ENCODE measurements around the gene SEC16A. TPM values are rescaled to one million over a fixed set of nuclear protein-coding genes. Genes with fewer than 3 reads are reported as not detected.
A peak's percentile ranks its signal among the peaks of the same experiment; 100 is the strongest.

The SEC16A gene, protein sequence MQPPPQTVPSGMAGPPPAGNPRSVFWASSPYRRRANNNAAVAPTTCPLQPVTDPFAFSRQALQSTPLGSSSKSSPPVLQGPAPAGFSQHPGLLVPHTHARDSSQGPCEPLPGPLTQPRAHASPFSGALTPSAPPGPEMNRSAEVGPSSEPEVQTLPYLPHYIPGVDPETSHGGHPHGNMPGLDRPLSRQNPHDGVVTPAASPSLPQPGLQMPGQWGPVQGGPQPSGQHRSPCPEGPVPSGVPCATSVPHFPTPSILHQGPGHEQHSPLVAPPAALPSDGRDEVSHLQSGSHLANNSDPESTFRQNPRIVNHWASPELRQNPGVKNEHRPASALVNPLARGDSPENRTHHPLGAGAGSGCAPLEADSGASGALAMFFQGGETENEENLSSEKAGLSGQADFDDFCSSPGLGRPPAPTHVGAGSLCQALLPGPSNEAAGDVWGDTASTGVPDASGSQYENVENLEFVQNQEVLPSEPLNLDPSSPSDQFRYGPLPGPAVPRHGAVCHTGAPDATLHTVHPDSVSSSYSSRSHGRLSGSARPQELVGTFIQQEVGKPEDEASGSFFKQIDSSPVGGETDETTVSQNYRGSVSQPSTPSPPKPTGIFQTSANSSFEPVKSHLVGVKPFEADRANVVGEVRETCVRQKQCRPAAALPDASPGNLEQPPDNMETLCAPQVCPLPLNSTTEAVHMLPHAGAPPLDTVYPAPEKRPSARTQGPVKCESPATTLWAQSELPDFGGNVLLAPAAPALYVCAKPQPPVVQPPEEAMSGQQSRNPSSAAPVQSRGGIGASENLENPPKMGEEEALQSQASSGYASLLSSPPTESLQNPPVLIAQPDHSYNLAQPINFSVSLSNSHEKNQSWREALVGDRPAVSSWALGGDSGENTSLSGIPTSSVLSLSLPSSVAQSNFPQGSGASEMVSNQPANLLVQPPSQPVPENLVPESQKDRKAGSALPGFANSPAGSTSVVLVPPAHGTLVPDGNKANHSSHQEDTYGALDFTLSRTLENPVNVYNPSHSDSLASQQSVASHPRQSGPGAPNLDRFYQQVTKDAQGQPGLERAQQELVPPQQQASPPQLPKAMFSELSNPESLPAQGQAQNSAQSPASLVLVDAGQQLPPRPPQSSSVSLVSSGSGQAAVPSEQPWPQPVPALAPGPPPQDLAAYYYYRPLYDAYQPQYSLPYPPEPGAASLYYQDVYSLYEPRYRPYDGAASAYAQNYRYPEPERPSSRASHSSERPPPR (N-terminal part only)
- 4.3 and 7.5 TPM in 2 replicates for total RNA-seq (2014; rRNA removed; shearing (Covaris generic); ENCODE audit: low replicate concordance)

DNA sequence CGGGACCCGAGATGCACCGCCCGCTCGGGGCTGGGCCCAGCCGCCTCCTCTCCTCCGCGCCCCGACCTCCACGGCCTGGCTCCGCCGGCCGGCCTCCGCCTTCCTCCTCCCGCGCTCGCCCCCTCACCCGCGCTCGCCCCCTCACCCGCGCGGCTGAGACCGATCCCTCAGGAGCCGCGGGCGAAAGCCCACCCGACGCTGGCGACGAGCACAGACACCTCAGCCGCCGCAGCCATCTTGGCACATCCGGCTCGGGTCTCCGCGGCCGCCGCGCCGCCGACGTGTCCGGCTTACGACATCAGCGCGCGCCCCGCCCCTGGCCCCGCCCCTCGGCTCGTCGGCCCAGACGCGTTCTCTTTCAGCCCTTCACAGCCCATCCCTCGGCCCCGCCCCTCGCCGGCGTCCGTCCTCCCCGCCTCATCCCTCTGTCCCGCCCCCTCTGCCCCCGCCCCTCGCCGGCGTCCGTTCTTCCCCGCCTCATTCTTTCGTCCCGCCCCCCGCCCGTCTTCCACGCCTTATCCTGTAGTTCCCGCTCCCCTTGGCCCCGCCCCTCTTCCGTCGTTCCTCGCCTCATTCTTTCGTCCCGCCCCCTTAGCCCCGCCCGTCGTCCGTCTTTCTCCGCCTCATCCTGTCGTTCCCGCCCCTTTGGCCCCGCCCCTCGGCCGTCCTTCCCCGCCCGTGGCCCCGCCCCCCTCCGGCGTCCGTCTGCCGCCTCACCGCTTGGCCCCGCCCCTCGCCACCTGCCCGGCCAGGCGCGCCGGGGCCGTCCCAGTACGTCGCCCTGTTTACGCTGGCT lies at the start of gene SEC16A:
Gene SEC16A, minus strand, starts transcription at position 248 of the 796 bp plus-strand sequence. CDS start 5,425 bp downstream, outside the sequence.
- Histone ChIP-seq H3K27me3 (no peaks in the 10 kb centered on the region), H3K4me3 (peak within 1 kb of the TSS; percentile 92), H3K36me3 (peaks cover 8% of the 10 kb centered on the region), H3K9me3 (no peaks in the 10 kb centered on the region)
- DNase-seq, result peak; percentile 97

DNA sequence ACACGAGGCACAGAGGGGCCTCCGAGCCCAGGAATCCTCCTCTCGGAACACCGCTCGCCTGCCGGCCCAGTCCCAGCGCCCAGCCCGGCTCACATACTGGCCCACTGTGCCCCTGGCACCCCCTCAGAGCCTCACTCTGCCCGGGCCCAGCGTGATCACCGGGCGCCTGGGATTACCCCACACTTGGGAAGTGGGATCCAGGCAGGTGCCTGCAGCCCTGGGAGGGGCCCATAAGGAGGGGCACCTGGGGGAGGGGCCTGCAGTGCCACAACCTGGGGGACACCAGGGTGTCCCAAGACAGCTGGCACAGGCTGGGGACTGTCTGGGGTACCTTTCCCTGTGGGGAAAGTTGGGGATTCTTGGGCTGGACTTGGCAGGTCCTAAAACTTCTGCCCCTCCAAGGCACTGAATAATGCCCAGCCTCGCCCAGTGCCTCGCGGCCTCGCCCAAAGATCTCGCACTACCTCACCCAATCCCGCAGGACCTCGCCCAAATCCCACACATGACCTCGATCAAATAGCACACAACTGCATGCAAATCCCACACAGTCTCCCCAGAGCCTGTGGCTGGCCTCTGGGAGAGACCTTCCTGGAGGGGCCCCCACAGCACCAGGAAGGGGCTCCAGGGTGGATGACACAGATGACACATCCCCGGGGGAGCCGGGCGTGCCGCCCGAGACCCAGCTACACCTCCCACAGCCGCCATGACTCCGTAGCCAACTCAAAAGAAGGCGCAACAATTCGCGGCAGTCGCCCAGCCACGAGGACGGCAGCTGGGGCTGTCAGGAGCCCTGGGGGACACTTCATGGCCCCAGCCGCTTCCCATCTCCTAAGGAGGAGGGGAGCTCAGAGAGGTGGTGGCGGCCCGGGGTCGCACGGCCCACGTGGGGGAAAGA lies 49.3 kb upstream of the SEC16A start:
- Histone ChIP-seq H3K9me3 (no peaks in the 10 kb centered on the region), H3K36me3 (no peaks in the 10 kb centered on the region), H3K4me3 (no peak overlapping the region), H3K27me3 (no peaks in the 10 kb centered on the region)
- DNase-seq, result no peak

GRCh38 chr9:136531186-136531903 lies 48.5 kb upstream of the SEC16A start:
- DNase-seq, result no peak

GRCh38 chr9:136530461-136531089 lies 47.7 kb upstream of the SEC16A start:
- Histone ChIP-seq H3K4me3 (no peak overlapping the region), H3K27me3 (no peaks in the 10 kb centered on the region), H3K36me3 (no peaks in the 10 kb centered on the region), H3K9me3 (no peaks in the 10 kb centered on the region)
- no peak for DNase-seq

More at GRCh38 chr9:136531186-136531903, 48.5 kb upstream of the SEC16A start:
- no peaks in the 10 kb centered on the region for H3K9me3 ChIP-seq
- H3K27me3 ChIP-seq, result no peaks in the 10 kb centered on the region
- H3K36me3 ChIP-seq, result no peaks in the 10 kb centered on the region
- H3K4me3 ChIP-seq, result no peak overlapping the region

DNA sequence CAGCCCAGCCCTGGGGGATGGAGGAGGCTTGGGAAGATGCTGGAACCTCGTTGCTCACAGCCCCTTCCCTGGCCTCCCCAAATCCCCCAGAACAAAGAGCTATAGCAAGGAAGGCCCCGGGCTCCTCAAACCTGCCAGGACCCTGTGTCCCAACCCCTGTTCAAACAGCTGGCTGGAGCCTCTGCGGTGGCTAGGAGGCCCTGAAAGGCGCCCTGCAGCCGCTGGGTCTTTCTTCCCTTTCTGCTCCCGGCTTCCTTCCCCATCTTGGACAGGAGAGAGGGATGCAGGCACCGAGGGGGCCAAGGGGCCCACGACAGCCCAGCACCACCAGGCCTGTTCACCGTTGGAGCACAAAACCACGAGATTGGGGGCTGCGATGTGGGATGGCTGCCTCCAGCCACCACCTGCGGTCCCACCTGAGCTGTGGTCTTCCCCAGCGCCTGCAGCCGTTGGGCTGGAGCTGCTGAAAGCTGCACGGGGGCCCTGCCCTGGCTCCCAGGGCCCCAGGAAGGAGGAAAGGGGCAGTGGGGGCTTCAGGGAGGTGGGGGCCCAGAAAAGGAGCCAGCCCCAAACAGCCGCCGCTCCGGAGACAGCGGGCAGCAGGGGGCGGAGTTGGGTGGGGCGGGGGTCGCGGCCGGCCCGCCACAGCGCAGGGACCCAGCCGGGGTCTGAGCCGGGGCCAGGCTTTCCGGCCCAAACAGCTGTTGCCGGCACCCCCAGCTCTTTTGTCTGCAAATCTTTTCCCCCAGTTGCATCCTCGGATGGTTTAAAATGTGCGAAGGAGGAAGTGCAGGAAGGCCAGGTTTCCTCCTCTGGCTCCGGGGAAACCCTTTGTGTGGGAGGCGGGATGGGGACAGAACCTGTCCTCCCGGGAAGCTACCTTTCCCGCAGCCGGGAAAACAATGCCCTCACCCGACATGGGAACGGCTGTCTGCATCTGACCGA lies 46.9 kb upstream of the SEC16A start:
- Histone ChIP-seq H3K9me3 (no peaks in the 10 kb centered on the region), H3K4me3 (no peak overlapping the region), H3K36me3 (no peaks in the 10 kb centered on the region), H3K27me3 (no peaks in the 10 kb centered on the region)
- no peak for DNase-seq

- Histone ChIP-seq H3K36me3 (no peaks in the 10 kb centered on the region), H3K4me3 (no peak overlapping the region), H3K9me3 (no peaks in the 10 kb centered on the region), H3K27me3 (no peaks in the 10 kb centered on the region)
- DNase-seq, result no peak
These were observed 46.0 kb upstream of the SEC16A start for GRCh38 chr9:136528716-136529341.

GRCh38 chr9:136527721-136528710 lies 45.2 kb upstream of the SEC16A start:
- Histone ChIP-seq H3K36me3 (no peaks in the 10 kb centered on the region), H3K27me3 (no peaks in the 10 kb centered on the region), H3K4me3 (no peak overlapping the region), H3K9me3 (no peaks in the 10 kb centered on the region)
- DNase-seq, result no peak

DNA sequence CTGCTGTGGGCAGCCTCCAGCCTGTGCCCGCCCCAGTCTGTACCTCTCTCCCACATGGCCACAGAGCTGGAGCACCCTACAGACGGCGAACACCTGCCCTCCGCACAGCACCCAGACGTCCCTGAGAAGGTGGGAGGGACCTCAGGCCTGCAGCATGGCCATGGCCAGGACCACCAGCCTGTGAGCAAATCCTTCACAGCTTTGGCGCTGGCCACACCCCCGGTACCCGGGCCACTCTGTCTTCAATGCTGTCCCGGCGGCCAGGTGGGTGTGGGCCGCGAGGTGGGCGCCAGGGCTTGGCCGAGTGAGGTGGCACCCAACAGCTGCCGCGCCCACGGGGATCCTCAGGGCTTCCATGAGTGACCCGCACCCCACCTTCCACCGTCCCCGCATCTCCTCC lies 44.3 kb upstream of the SEC16A start:
- H3K9me3 ChIP-seq, result no peaks in the 10 kb centered on the region
- H3K36me3 ChIP-seq, result no peaks in the 10 kb centered on the region
- no peak for DNase-seq

GRCh38 chr9:136526625-136527066 lies 43.8 kb upstream of the SEC16A start:
- Histone ChIP-seq H3K27me3 (no peaks in the 10 kb centered on the region), H3K36me3 (no peaks in the 10 kb centered on the region), H3K9me3 (no peaks in the 10 kb centered on the region), H3K4me3 (no peak overlapping the region)
- DNase-seq, result no peak

More for the DNA sequence above, 44.3 kb upstream of the SEC16A start:
- Histone ChIP-seq H3K27me3 (no peaks in the 10 kb centered on the region), H3K4me3 (no peak overlapping the region)

DNA sequence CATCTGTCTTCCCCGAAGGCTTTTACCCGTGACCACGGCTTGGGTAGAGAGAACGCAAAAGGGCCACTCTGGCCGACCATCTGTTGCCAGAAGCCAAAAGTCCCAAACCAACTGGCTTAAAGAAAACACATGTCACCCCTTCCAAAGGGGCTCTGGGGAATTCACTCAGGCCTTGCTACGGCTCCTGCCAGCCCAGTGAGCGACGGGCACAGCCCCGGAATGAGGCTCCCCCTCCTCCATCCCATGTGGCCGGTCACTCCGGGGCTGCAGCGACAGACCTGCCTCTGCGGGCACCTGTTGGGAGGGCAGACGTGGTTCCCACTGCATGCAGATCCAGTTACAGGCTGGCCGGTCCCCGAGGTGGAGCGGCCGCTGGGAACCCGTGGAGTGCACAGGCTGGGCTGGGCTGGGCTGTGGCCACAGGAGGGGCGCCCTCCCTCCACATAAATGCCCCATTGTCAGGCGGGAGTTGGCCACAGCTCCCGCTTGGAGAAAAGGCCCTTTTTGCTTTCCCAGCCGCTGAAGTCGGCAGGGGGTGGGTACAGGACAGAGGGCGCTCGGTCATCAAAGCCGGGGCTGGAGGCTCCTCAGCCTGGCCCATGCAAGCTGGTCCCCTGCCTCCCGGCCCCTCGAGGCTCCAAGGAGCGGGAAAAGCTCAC lies 43.1 kb upstream of the SEC16A start:
- Histone ChIP-seq H3K9me3 (no peaks in the 10 kb centered on the region), H3K27me3 (no peaks in the 10 kb centered on the region), H3K4me3 (no peak overlapping the region), H3K36me3 (no peaks in the 10 kb centered on the region)
- no peak for DNase-seq

- Histone ChIP-seq H3K4me3 (no peak overlapping the region), H3K36me3 (no peaks in the 10 kb centered on the region), H3K9me3 (no peaks in the 10 kb centered on the region), H3K27me3 (no peaks in the 10 kb centered on the region)
- DNase-seq, result no peak
These were observed 42.4 kb upstream of the SEC16A start for GRCh38 chr9:136525207-136525606.

Measured in MG63 (cell line).